ENCODE data around the gene ZFYVE1.
"Not testable (repeated sequence)": the region's sequence is repeated elsewhere in the genome, so short reads cannot be mapped to it uniquely, and the experiment has no call there.

The ZFYVE1 gene

GRCh38 chr14:72961579-72962335 lies 65.1 kb downstream of the ZFYVE1 start:
- no peak overlapping the region for H2AFZ ChIP-seq (ENCODE audit: low read length, unreplicated experiment)
- no peak overlapping the region; the same call in 1 of the 2 replicates for H3K27ac ChIP-seq (ENCODE audit: low read depth, low read length)
- H3K4me3 ChIP-seq (ENCODE audit: low read depth, low read length), result no peak overlapping the region
- H3K79me2 ChIP-seq (ENCODE audit: control insufficient read depth, insufficient read depth, low read length, unreplicated experiment), result no peaks in the 10 kb centered on the region
- H3K27me3 ChIP-seq (ENCODE audit: insufficient read depth, low read length), result no peaks in the 10 kb centered on the region
- H3K4me1 ChIP-seq (ENCODE audit: control insufficient read depth, insufficient read depth, low read length, unreplicated experiment), result peaks cover 14% of the 10 kb centered on the region
- H3K36me3 ChIP-seq (ENCODE audit: insufficient read depth, low read length), result no peaks in the 10 kb centered on the region

- not testable (repeated sequence) for H3K4me3 ChIP-seq (ENCODE audit: low read depth, low read length); H3K36me3 ChIP-seq (ENCODE audit: insufficient read depth, low read length); H2AFZ ChIP-seq (ENCODE audit: low read length, unreplicated experiment); H3K27ac ChIP-seq (ENCODE audit: low read depth, low read length); H3K27me3 ChIP-seq (ENCODE audit: insufficient read depth, low read length); H3K79me2 ChIP-seq (ENCODE audit: control insufficient read depth, insufficient read depth, low read length, unreplicated experiment)
- H3K4me1 ChIP-seq (ENCODE audit: control insufficient read depth, insufficient read depth, low read length, unreplicated experiment), result peaks cover 14% of the 10 kb centered on the region
Observed at GRCh38 chr14:72961016-72961415, 65.9 kb downstream of the ZFYVE1 start.

GRCh38 chr14:72958548-72958947 lies 68.4 kb downstream of the ZFYVE1 start:
- Histone ChIP-seq H3K36me3 (ENCODE audit: insufficient read depth, low read length) (0 out of 2 replicates have a peak, but pooled peaks cover 2% of the 10 kb centered on the region), H3K4me1 (ENCODE audit: control insufficient read depth, insufficient read depth, low read length, unreplicated experiment) (peaks cover 5% of the 10 kb centered on the region), H3K79me2 (ENCODE audit: control insufficient read depth, insufficient read depth, low read length, unreplicated experiment) (no peaks in the 10 kb centered on the region), H3K4me3 (ENCODE audit: low read depth, low read length) (no peak overlapping the region), H3K27ac (ENCODE audit: low read depth, low read length) (no peak overlapping the region), H3K27me3 (ENCODE audit: insufficient read depth, low read length) (no peaks in the 10 kb centered on the region), H2AFZ (ENCODE audit: low read length, unreplicated experiment) (no peak overlapping the region)

- no peak overlapping the region for H3K4me3 ChIP-seq (ENCODE audit: low read depth, low read length)
- H3K27me3 ChIP-seq (ENCODE audit: insufficient read depth, low read length), result no peaks in the 10 kb centered on the region
- 0 out of 2 replicates have a peak, but pooled peaks cover 2% of the 10 kb centered on the region for H3K36me3 ChIP-seq (ENCODE audit: insufficient read depth, low read length)
Observed at GRCh38 chr14:72957213-72957612, 69.7 kb downstream of the ZFYVE1 start.

GRCh38 chr14:72956741-72957140 lies 70.2 kb downstream of the ZFYVE1 start:
- not testable (repeated sequence) for H3K4me1 ChIP-seq (ENCODE audit: control insufficient read depth, insufficient read depth, low read length, unreplicated experiment); H3K27me3 ChIP-seq (ENCODE audit: insufficient read depth, low read length); H3K79me2 ChIP-seq (ENCODE audit: control insufficient read depth, insufficient read depth, low read length, unreplicated experiment); H3K27ac ChIP-seq (ENCODE audit: low read depth, low read length); H3K4me3 ChIP-seq (ENCODE audit: low read depth, low read length); H2AFZ ChIP-seq (ENCODE audit: low read length, unreplicated experiment); H3K36me3 ChIP-seq (ENCODE audit: insufficient read depth, low read length)

More at GRCh38 chr14:72957213-72957612, 69.7 kb downstream of the ZFYVE1 start:
- no peaks in the 10 kb centered on the region for H3K79me2 ChIP-seq (ENCODE audit: control insufficient read depth, insufficient read depth, low read length, unreplicated experiment)
- no peak overlapping the region for H3K27ac ChIP-seq (ENCODE audit: low read depth, low read length)
- no peak overlapping the region for H2AFZ ChIP-seq (ENCODE audit: low read length, unreplicated experiment)
- H3K4me1 ChIP-seq (ENCODE audit: control insufficient read depth, insufficient read depth, low read length, unreplicated experiment), result no peaks in the 10 kb centered on the region

GRCh38 chr14:72952171-72952570 lies 74.7 kb downstream of the ZFYVE1 start:
- H3K79me2 ChIP-seq (ENCODE audit: control insufficient read depth, insufficient read depth, low read length, unreplicated experiment), result no peaks in the 10 kb centered on the region
- no peak overlapping the region for H2AFZ ChIP-seq (ENCODE audit: low read length, unreplicated experiment)
- H3K4me1 ChIP-seq (ENCODE audit: control insufficient read depth, insufficient read depth, low read length, unreplicated experiment), result no peaks in the 10 kb centered on the region
- no peaks in the 10 kb centered on the region for H3K27me3 ChIP-seq (ENCODE audit: insufficient read depth, low read length)
- no peak overlapping the region for H3K4me3 ChIP-seq (ENCODE audit: low read depth, low read length)
- H3K36me3 ChIP-seq (ENCODE audit: insufficient read depth, low read length), result 0 out of 2 replicates have a peak, but pooled peaks cover 2% of the 10 kb centered on the region
- no peak overlapping the region for H3K27ac ChIP-seq (ENCODE audit: low read depth, low read length)

GRCh38 chr14:72948481-72949138 lies 78.3 kb downstream of the ZFYVE1 start:
- H3K36me3 ChIP-seq (ENCODE audit: insufficient read depth, low read length), result no peaks in the 10 kb centered on the region
- H3K4me1 ChIP-seq (ENCODE audit: control insufficient read depth, insufficient read depth, low read length, unreplicated experiment), result no peaks in the 10 kb centered on the region
- H2AFZ ChIP-seq (ENCODE audit: low read length, unreplicated experiment), result no peak overlapping the region
- no peaks in the 10 kb centered on the region for H3K27me3 ChIP-seq (ENCODE audit: insufficient read depth, low read length)
- no peak overlapping the region for H3K4me3 ChIP-seq (ENCODE audit: low read depth, low read length)
- H3K27ac ChIP-seq (ENCODE audit: low read depth, low read length), result no peak overlapping the region
- H3K79me2 ChIP-seq (ENCODE audit: control insufficient read depth, insufficient read depth, low read length, unreplicated experiment), result no peaks in the 10 kb centered on the region

- H3K4me3 ChIP-seq (ENCODE audit: low read depth, low read length), result no peak overlapping the region
- no peak overlapping the region for H3K27ac ChIP-seq (ENCODE audit: low read depth, low read length)
- no peaks in the 10 kb centered on the region for H3K79me2 ChIP-seq (ENCODE audit: control insufficient read depth, insufficient read depth, low read length, unreplicated experiment)
- no peaks in the 10 kb centered on the region for H3K36me3 ChIP-seq (ENCODE audit: insufficient read depth, low read length)
- no peaks in the 10 kb centered on the region for H3K27me3 ChIP-seq (ENCODE audit: insufficient read depth, low read length)
- H2AFZ ChIP-seq (ENCODE audit: low read length, unreplicated experiment), result no peak overlapping the region
- no peaks in the 10 kb centered on the region for H3K4me1 ChIP-seq (ENCODE audit: control insufficient read depth, insufficient read depth, low read length, unreplicated experiment)
Observed at GRCh38 chr14:72947366-72948160, 79.3 kb downstream of the ZFYVE1 start.

GRCh38 chr14:72946491-72946890 lies 80.4 kb downstream of the ZFYVE1 start:
- no peak overlapping the region for H3K27ac ChIP-seq (ENCODE audit: low read depth, low read length)
- no peak overlapping the region for H2AFZ ChIP-seq (ENCODE audit: low read length, unreplicated experiment)
- no peaks in the 10 kb centered on the region for H3K27me3 ChIP-seq (ENCODE audit: insufficient read depth, low read length)
- no peaks in the 10 kb centered on the region for H3K4me1 ChIP-seq (ENCODE audit: control insufficient read depth, insufficient read depth, low read length, unreplicated experiment)
- H3K4me3 ChIP-seq (ENCODE audit: low read depth, low read length), result no peak overlapping the region
- H3K36me3 ChIP-seq (ENCODE audit: insufficient read depth, low read length), result 0 out of 2 replicates have a peak, but pooled peaks cover 3% of the 10 kb centered on the region
- no peaks in the 10 kb centered on the region for H3K79me2 ChIP-seq (ENCODE audit: control insufficient read depth, insufficient read depth, low read length, unreplicated experiment)

- Histone ChIP-seq H3K27ac (ENCODE audit: low read depth, low read length) (no peak overlapping the region), H3K79me2 (ENCODE audit: control insufficient read depth, insufficient read depth, low read length, unreplicated experiment) (no peaks in the 10 kb centered on the region), H2AFZ (ENCODE audit: low read length, unreplicated experiment) (no peak overlapping the region), H3K36me3 (ENCODE audit: insufficient read depth, low read length) (0 out of 2 replicates have a peak, but pooled peaks cover 3% of the 10 kb centered on the region), H3K27me3 (ENCODE audit: insufficient read depth, low read length) (no peaks in the 10 kb centered on the region), H3K4me3 (ENCODE audit: low read depth, low read length) (no peak overlapping the region), H3K4me1 (ENCODE audit: control insufficient read depth, insufficient read depth, low read length, unreplicated experiment) (no peaks in the 10 kb centered on the region)
Observed at GRCh38 chr14:72945356-72946027, 81.4 kb downstream of the ZFYVE1 start.
